H1 (cell line): Measurements from ENCODE around the gene MAP4. TPM values are rescaled to one million over a fixed set of nuclear protein-coding genes. Genes with fewer than 3 reads are reported as not detected.

Experiments used
- PHF8 ChIP-seq: fragments of 200-600 bp; sonication (generic); conservative IDR thresholded peaks from 2 replicates; pipeline ENCODE4 v1.7.1; 2012; ENCODE audit warnings: low read depth, mild to moderate bottlenecking, inconsistent platforms, low read length, moderate library complexity
- SUZ12 ChIP-seq: fragments of 200-600 bp; sonication (generic); IDR thresholded peaks from 2 replicates; pipeline ENCODE4 v1.6.1; 2012; ENCODE audit warnings: mild to moderate bottlenecking, inconsistent platforms, low read length, moderate library complexity, mixed read lengths
- YY1 ChIP-seq: IDR thresholded peaks from 2 replicates; pipeline ENCODE4 v1.6.1; 2011; ENCODE audit warnings: low read depth, mild to moderate bottlenecking, low read length
- polyA plus RNA-seq, 7 experiments: library from polyadenylated mRNA; depleted of rRNA in 3 of 7; stranded (reverse) in 5 of 7; unstranded in 2 of 7; fragments of >200 nt in 5 of 7; fragments of 200-250 nt in 2 of 7; gene quantifications; 1 replicate in 5 of 7; 2 replicates in 1 of 7; 4 replicates in 1 of 7; pipeline versions ENCODE4 v1.2.1 to v1.2.3, GENCODE V29; 2011 to 2013; ENCODE audit warnings: missing spikeins in 2 of 7, mixed read lengths in 2 of 7
- total RNA-seq: library from RNA; stranded (reverse); fragmentation: NEBNext Ultra II Directional; extraction: Animal tissue kit (Norgen Biotek cat#: 25700); gene quantifications from 2 replicates; pipeline ENCODE4 v1.2.1, GENCODE V29; 2021

Gene MAP4
- total and polyA plus RNA-seq, 2 of the 8 experiments (the other 6 are each of a cell fraction or from before 2014, with no cell fraction given), result 67.0 to 179 TPM

DNA sequence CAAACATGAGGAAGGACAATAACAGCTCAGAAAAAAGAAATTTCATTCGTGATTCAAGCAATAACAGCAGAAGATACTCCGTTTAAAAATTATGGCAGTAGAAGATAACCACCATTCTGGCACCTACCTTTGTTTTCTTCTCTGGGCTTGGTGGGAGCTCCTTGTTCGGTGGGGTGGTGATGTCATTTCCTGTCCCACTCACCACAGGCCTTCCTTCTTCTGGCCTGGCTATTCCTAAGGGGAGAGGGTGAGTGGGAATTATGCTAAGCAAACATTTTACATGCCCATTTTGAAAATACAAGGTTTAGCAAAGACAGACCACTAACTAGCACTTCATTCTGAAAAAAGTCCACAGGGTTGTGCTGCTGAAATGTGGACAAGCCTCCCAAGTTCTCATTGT lies 138.9 kb downstream of the MAP4 start (continued):
- TF ChIP-seq SUZ12 (no peak), PHF8 (no peak), YY1 (no peak)
